GM18499 (cell line): ENCODE results near the gene ATF2.
"Not testable (repeated sequence)": the region's sequence is repeated elsewhere in the genome, so short reads cannot be mapped to it uniquely, and the experiment has no call there.

ENCODE experiments used
- ATAC-seq: cut with Tn5 transposase; IDR thresholded peaks from one replicate; pipeline ENCODE4 v1.9.1; 2021; ENCODE audit warnings: moderate number of reproducible peaks; ENCODE audit not compliant: insufficient read depth, unreplicated experiment

ATF2 gene

DNA sequence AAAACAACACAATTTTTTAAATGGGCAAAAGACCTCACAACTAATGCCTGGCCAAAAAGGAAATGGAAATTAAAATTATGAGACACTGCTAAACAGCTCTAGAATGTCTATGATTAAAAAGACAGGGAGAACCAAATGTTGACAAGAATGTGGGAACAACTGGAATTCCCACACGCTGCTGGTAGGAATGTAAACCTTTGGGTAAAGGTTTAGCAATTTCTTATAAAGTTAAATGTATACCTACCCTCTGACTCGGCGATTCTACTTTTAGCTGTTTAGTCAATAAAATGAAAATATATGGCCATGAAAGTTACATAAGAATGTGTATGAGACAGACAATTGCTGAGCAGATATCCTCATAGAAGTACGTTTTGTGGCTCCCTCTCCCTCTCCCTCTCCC lies 60.9 kb downstream of the ATF2 start:
- no peak for ATAC-seq

GRCh38 chr2:175103191-175103590 lies 64.8 kb downstream of the ATF2 start:
- no peak for ATAC-seq

DNA sequence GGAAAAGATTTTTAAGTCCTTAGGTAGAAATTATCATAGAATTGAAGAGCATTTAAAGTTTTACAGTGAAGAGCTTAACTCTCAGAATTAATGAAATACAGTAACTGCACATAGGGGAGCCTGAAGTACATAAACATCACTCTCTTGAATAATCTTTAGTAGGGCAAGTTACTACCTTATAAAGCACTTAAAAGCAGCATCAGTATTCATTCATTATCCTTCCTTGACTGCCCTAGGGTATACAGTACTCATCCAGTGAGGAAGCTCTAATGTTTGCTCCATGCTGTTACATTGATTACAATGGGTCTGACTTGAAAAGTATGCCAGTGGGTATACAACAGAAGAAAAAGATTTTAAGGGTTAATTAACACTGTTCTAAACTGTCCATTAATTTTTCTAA lies 66.5 kb downstream of the ATF2 start:
- no peak for ATAC-seq

DNA sequence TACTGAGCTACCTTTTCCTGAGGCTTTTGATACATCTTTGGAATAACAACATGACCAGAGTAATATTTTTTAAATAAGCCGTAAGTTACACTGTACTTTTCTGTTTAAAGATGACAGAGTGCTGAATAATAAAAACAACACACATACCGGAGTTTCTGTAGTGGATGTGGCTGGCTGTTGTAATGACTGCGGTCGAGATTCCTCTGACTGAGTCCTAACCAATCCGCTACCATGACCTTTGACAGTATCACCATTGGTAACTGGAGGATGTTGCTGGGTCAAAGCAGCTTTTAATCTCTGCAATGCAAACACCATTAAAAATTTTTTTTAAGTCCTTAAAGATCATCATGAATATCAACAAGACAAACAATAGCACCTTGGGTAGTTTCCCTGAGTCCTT lies 70.7 kb downstream of the ATF2 start:
- no peak for ATAC-seq

GRCh38 chr2:175084117-175084516 lies 83.9 kb downstream of the ATF2 start:
- not testable (repeated sequence) for ATAC-seq

- ATAC-seq: no peak
Observed at GRCh38 chr2:175080479-175080878, 87.5 kb downstream of the ATF2 start.

DNA sequence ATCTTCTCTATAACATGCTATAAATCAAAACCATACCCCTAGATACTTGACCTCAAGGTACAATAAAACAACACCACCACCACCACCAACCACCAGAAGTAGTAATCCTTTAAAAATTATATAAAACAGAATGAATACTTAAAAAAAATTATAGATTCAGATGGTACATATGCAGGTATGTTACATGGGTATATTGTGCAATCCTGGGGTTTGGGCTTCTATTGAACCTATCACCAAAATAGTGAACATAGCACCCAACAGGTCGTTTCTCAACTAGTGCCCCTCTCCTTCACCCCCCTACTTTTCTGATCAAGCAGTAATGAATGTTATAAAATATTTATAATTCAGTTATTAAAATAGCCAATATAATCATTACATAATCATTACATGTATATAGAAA lies 91.7 kb downstream of the ATF2 start:
- ATAC-seq: no peak

DNA sequence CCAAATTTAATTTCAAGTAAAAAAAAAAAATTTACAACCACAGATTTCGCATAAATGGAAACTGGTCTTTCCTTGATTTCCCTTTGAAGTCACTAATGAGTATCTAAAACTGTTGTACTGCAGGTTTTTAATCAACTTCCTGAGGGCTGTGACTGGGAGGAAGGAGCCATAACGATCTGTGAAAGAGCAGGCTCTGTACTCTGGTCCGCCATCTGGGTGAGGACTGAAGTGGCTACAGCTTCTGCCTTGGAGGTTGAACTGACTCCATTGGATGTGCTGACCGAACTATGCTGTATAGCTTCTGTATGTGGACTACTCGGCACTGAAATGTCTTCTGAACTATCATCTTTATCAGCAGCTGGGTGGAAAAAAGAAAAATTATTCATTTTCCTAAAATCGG lies 93.5 kb downstream of the ATF2 start:
- ATAC-seq: no peak

DNA sequence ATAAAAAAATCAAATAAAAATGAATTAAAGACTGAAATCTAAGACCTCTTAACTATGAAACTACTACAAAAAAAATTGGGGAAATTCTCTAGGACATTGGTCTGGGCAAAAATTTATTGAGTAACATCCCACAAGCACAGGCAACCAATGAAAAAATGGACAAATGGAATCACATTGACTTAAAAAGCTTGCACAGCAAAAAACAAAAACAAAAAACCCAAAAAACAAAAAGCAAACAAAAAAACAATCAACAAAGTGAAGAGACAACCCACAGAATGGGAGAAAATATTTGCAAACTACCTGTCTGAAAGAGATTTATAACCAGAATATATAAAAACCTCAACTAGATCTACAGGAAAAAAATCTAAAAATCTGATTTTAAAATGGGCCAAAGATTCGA lies 99.5 kb downstream of the ATF2 start:
- ATAC-seq: no peak

DNA sequence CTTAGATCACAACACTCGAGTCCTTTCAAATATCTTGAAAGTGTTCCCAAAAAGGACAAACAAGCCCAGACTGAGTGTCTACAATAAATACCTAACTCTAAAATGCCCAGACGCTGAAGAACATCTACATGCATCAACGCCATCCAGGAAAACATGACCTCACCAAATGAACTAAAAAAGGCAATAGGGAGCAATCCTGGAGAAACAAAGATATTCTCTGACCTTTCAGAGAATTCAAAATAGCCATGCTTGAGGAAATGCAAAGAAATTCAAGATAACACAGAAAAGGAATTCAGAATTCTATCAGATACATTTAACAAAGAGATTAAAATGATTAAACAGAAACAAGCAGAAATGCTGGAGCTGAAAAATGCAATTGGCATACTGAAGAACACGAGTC lies 101.6 kb downstream of the ATF2 start:
- no peak for ATAC-seq

DNA sequence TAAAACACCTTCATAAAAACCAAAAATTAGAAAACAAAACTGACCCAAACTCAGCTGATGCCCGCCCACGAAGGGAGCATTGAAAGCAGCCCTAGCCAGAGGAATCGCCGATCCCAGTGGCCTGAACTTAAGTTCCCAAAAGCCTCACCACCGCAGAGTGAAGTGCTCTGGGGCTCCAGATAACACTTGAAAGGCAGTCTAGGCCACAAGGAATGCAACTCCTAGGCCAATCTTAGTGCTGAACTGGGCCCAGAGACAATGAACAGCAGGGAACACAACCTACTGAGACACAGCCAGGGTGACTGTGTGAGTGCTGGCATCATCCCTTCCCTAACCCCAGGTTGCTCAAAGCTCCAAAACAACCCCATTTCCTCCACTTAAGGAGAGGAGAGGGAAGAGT lies 103.2 kb downstream of the ATF2 start:
- ATAC-seq: no peak

DNA sequence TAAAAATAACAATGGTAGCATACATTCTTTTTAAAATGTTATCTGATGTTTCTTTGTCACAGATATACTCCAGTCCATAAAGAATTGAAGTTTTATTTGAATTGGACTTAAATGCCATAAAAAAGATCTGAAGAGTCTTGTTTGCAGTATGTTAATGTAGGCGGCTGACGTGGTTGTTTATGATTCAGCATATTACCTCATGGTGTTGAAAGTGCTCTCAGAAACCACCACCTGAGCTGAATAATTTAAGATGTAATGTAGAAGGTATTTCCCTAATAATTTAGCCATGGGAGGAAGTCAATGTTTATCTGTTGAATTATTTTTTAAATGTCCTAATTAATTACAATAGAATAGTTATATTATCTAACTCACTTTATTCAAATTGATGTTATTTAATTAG lies 104.3 kb downstream of the ATF2 start:
- ATAC-seq: no peak

DNA sequence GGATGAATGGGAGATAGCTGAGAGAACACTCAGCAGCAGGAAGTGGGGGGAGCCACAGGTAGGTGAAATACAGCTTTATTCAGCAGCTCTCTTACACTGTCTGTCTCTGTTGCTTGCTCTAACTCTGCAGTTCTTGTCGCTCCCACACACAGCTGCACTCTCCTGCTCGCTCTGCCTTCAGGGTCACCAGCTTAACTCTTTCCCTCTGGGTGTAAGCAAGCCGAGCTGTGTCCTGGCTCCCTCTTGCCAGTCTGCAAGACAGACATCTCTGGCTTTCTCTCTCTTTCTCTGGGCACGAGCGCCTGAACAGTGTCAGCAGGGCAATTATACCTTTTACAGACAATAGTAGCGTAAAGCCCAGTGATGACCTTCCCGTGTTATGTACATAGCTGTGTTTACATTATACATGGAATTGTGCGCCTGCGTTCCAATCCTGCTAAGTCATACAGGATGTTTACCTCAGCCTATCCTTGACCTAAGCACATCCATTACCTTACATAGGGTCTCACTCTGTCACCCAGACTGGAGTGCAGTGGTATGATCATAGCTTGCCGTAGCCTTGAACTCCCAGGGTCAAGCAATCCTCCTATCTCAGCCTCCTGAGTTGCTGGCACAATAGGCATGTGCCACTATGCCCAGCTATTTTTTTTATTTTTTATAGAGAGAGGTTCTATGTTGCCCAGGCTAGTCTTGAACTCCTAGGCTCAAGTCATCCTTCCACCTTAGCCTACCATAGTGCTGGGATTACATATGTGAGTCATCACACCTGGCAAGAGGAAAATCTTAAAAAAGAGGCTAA lies 105.0 kb downstream of the ATF2 start:
- no peak for ATAC-seq

- ATAC-seq: no peak
Observed at GRCh38 chr2:175057078-175057685, 110.8 kb downstream of the ATF2 start.

DNA sequence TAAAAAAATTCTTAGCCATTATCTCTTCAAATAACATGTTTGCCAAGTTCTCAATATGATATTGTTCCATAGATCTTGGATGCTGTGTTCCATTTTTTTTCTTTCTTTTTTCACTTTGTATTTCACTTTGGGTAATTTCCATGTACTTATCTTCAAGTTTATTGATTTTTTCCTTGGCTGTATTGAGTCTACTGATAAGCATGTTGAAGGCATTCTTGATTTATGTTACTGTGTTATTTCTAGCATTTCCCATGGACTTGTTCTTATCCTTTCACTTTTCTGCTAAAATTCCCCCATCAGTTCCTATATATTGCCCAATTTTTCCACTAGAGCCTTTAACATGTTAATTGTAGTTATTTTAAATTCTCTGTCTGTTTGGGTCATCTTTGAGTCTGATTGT lies 112.0 kb downstream of the ATF2 start:
- ATAC-seq: no peak

DNA sequence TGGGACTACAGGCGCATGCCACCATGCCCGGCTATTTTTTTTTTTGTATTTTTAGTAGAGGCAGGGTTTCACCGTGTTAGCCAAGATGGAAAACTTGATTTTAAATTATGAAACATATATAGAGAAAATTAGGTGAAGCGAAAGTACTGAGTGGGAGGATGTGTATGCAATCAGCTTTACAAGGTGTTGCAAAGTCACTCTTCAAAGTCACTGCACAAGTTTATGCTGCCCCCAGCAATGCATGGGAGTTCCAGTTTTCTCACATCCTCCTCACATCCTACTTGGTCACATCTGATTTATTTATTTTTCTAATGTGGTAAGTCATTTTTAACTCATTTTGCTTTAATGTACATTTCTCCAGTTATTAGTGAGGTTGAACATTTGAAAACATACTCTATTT lies 113.7 kb downstream of the ATF2 start:
- ATAC-seq: no peak

- ATAC-seq: no peak
Observed at GRCh38 chr2:175049661-175050060, 118.3 kb downstream of the ATF2 start.

- ATAC-seq: no peak
Observed at GRCh38 chr2:175048275-175048674, 119.7 kb downstream of the ATF2 start.

GRCh38 chr2:175039490-175039889 lies 128.5 kb downstream of the ATF2 start:
- no peak for ATAC-seq

DNA sequence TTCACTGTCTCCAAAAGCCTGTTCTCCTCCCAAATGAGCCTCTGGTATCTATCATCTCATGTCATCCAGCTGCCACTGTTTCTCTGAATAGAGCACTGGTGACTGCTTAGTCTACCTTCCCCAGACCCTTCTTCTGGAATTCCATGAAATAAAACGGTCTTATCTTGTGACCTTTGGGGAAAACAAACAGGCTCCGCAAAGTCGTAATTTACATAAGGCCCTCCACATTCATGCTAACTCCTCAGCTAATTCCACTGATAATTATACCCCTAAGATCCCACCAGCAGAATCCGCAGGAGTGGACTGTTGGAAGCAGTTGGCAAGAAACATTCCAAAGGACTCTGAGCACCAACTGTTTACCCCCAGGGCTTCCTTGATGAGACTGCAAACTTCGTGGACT lies 129.0 kb downstream of the ATF2 start:
- no peak for ATAC-seq

DNA sequence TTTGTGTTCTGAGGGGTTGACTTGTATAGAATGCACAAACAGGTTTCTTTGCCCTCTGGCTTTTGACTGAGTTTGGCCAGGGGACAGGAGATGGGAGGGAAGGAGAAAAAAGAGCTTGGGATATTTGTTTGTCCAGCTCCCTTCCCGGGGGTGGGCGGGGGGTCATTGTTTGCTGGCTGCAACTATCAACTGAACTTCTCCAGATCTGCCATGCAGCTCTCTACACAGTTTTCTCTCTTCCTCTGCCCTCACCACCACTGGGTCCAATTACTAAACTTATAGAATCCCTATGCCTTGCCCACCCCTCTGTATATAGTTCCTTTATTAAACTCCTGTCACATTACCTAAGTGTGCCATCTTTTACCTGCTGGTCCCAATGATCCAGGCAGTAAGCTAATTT lies 130.1 kb downstream of the ATF2 start:
- ATAC-seq: no peak

- no peak for ATAC-seq
Observed at GRCh38 chr2:175036582-175037018, 131.4 kb downstream of the ATF2 start.
